K562 (cell line): ENCODE data around the gene CNOT10. TPM values are rescaled to one million over a fixed set of nuclear protein-coding genes. Genes with fewer than 3 reads are reported as not detected.

Experiments
- ATAC-seq: fragments of 200-7000 bp; cut with Tn5 transposase; 3 replicates; pipeline ENCODE4 v1.9.1; 2020; ENCODE audit warnings: moderate library complexity
- BruUV-seq: library from RNA; stranded (reverse); fragments of 400-500 nt; replicated peaks from 2 replicates; lab custom pipeline; 2021; lab: Mats Ljungman, UMichigan
- CTCF ChIA-PET: fragments of 300-600 bp; formaldehyde crosslinking; extraction: SDS; loops from one replicate; lab custom pipeline; 2021; ENCODE audit warnings: low intra/inter-chr PET ratio; lab: Yijun Ruan, JAX
- POLR2A ChIA-PET: fragments of 300-600, 350-650 bp; sonication (Branson Sonifier 250); formaldehyde crosslinking; extraction: SDS; loops from one replicate; lab custom pipeline; 2021; ENCODE audit warnings: antibody characterized with exemption, inconsistent platforms; lab: Yijun Ruan, JAX
- DNase-seq, 4 experiments: peaks; one replicate each; pipeline versions ENCODE4 v3.0.0 to v3.0.0-alpha.2; 2011 to 2018; ENCODE audit warnings: low spot score in 3 of 4, mixed read lengths in 3 of 4; ENCODE audit errors: extremely low read depth in 1 of 4
- FAIRE-seq: peaks from 2 replicates; lab custom pipeline; 2011; peaks lifted over from hg19 to GRCh38; lab: Jason Lieb, UNC
- H2AFZ ChIP-seq: 2 replicates; pipeline ENCODE4 v1.6.0; 2011; ENCODE audit warnings: low read depth, low read length, control low read depth, inconsistent platforms
- H3K27ac ChIP-seq: fragments of 200-600 bp; 3 replicates; pipeline ENCODE4 v1.8.0; 2011; ENCODE audit warnings: low read depth, mild to moderate bottlenecking, control low read depth, inconsistent platforms, low read length, moderate library complexity, mixed read lengths; ENCODE audit errors: extremely low read depth
- H3K27me3 ChIP-seq, 2 experiments: fragments of 300-600 bp in 1 of 2; 2 replicates in 1 of 2; 3 replicates in 1 of 2; pipeline versions ENCODE4 v1.6.0 to v1.8.0; 2011; ENCODE audit warnings: inconsistent platforms in 2 of 2, low read length in 2 of 2, mild to moderate bottlenecking in 1 of 2, mixed read lengths in 1 of 2, moderate library complexity in 1 of 2; ENCODE audit not compliant: control insufficient read depth in 2 of 2, insufficient read depth in 2 of 2
- H3K36me3 ChIP-seq: fragments of 300-600 bp; 3 replicates; pipeline ENCODE4 v1.8.0; 2011; ENCODE audit warnings: mild to moderate bottlenecking, low read length, inconsistent platforms; ENCODE audit not compliant: control insufficient read depth, insufficient read depth
- H3K4me1 ChIP-seq, 2 experiments: fragments of 200-600 bp in 1 of 2; replicated peaks in 1 of 2; 2 replicates in 1 of 2; 3 replicates in 1 of 2; pipeline versions ENCODE4 v1.5.1 to v1.8.0; 2011; ENCODE audit warnings: inconsistent platforms in 2 of 2, low read length in 2 of 2, mild to moderate bottlenecking in 1 of 2, mixed read lengths in 1 of 2, moderate library complexity in 1 of 2; ENCODE audit not compliant: control insufficient read depth in 2 of 2, insufficient read depth in 2 of 2
- H3K4me2 ChIP-seq: 2 replicates; pipeline ENCODE4 v1.6.1; 2011; ENCODE audit warnings: low read length, control low read depth, inconsistent platforms, mixed read lengths; ENCODE audit not compliant: insufficient read depth
- H3K4me3 ChIP-seq: fragments of 200-600 bp; sonication (generic), shearing (Covaris generic); 2 replicates; pipeline ENCODE4 v1.5.1; 2016; ENCODE audit warnings: control low read depth, inconsistent platforms
- H3K79me2 ChIP-seq: fragments of 200-600 bp; 3 replicates; pipeline ENCODE4 v1.8.0; 2011; ENCODE audit warnings: low read length, inconsistent platforms; ENCODE audit not compliant: control insufficient read depth, insufficient read depth
- H3K9ac ChIP-seq, 2 experiments: 2 replicates each; pipeline versions ENCODE4 v1.6.0 to v1.6.1; 2011; ENCODE audit warnings: low read depth in 2 of 2, low read length in 2 of 2, control low read depth in 1 of 2, inconsistent platforms in 1 of 2, mild to moderate bottlenecking in 1 of 2, mixed read lengths in 1 of 2; ENCODE audit not compliant: insufficient read depth in 1 of 2
- H3K9me1 ChIP-seq: one replicate; pipeline ENCODE4 v1.6.0; 2011; ENCODE audit warnings: inconsistent platforms, mild to moderate bottlenecking, low read length, moderate library complexity; ENCODE audit not compliant: control insufficient read depth, insufficient read depth
- H3K9me3 ChIP-seq: replicated peaks from 2 replicates; pipeline ENCODE4 v1.5.1; 2011; ENCODE audit warnings: low read depth, low read length, inconsistent platforms; ENCODE audit not compliant: control insufficient read depth, insufficient read depth
- H4K20me1 ChIP-seq: replicated peaks from 2 replicates; pipeline ENCODE4 v1.6.1; 2011; ENCODE audit warnings: low read length, inconsistent platforms, mixed read lengths; ENCODE audit not compliant: control insufficient read depth, insufficient read depth
- BCOR ChIP-seq: fragments of 450-650 bp; IDR thresholded peaks from 2 replicates; pipeline ENCODE4 v1.6.1; 2016
- HEY1 ChIP-seq: fragments of 250-450 bp; sonication (Bioruptor Pico); IDR thresholded peaks from 2 replicates; pipeline ENCODE4 v1.5.0; 2020; ENCODE audit warnings: mild to moderate bottlenecking, moderate library complexity, borderline replicate concordance
- KDM1A ChIP-seq, 2 experiments: fragments of 450-650 bp; IDR thresholded peaks; 2 replicates each; pipeline ENCODE4 v1.6.1; 2016; ENCODE audit warnings: mild to moderate bottlenecking in 2 of 2
- NR1H2 ChIP-seq: sonication (generic); formaldehyde crosslinking; IDR thresholded peaks from 2 replicates; pipeline ENCODE4 v1.4.0; 2020; ENCODE audit warnings: mild to moderate bottlenecking, missing genetic modification reagents
- RBM25 ChIP-seq: fragments of 200-400 bp; formaldehyde crosslinking; IDR thresholded peaks from 2 replicates; pipeline ENCODE4 v1.6.1; 2018; ENCODE audit warnings: low read length, low read depth, moderate library complexity; ENCODE audit not compliant: severe bottlenecking
- TAF9B ChIP-seq: fragments of 450-650 bp; IDR thresholded peaks from 2 replicates; pipeline ENCODE4 v1.6.1; 2018; ENCODE audit warnings: mild to moderate bottlenecking; ENCODE audit not compliant: partially characterized antibody
- ZKSCAN8 ChIP-seq: fragments of 200-800 bp; sonication (Bioruptor generic); IDR thresholded peaks from 2 replicates; pipeline ENCODE4 v1.6.1; 2016; ENCODE audit warnings: missing genetic modification characterization, missing compliant biosample characterization
- WGBS: fragments of 100-300 bp; shearing (Covaris generic); methylation state at CpG from one replicate; pipeline ENCODE4 v1.1.6; 2016; ENCODE audit warnings: low coverage, mixed read lengths; ENCODE audit not compliant: insufficient coverage; ENCODE audit errors: missing lambda C conversion rate; 5-methylcytosine and 5-hydroxymethylcytosine counted together
- in situ Hi-C: fragments of 300-500 bp; cut with MboI; formaldehyde crosslinking; loops from 4 replicates; pipeline ENCODE4 v1.15.0; 2018; ENCODE audit warnings: inconsistent platforms, mixed read lengths
- intact Hi-C: fragments of 100-400 bp; cut with micrococcal nuclease; formaldehyde crosslinking; loops from 2 replicates; pipeline ENCODE4 v1.14.2; 2022
- polyA plus RNA-seq, 8 experiments: library from polyadenylated mRNA; depleted of rRNA in 4 of 8; stranded (reverse) in 5 of 8; unstranded in 3 of 8; fragments of >200 nt; fragmentation: Nextera tagmentation in 2 of 8; fragmentation: Illumina TruSeq in 1 of 8; extraction: Ambion mirVana in 2 of 8; extraction: Trizol in 1 of 8; gene quantifications; 2 replicates each; pipeline versions ENCODE4 v1.2.1 to v1.2.3, GENCODE V29; 2011 to 2014; ENCODE audit warnings: inconsistent platforms in 1 of 8, missing spikeins in 1 of 8
- total RNA-seq, 7 experiments: library from RNA; depleted of rRNA in 6 of 7; stranded (reverse); fragments of >200 nt in 6 of 7; fragmentation: Illumina TruSeq in 2 of 7; extraction: Trizol in 2 of 7; gene quantifications; 2 replicates each; pipeline versions ENCODE4 v1.2.1 to v1.2.3, GENCODE V29; 2011 to 2021; ENCODE audit warnings: low replicate concordance in 1 of 7

The CNOT10 gene
- total and polyA plus RNA-seq, 9 of the 15 experiments (the other 6 are each of a cell fraction or from before 2014, with no cell fraction given): 35.7 to 114 (median 81.9) TPM

- TF ChIP-seq TAF9B (no peak), HEY1 (no peak)
Measured at GRCh38 chr3:32691847-32692246, 6.9 kb downstream of the CNOT10 start (continued).

- H3K9me3 ChIP-seq: no peaks in the 10 kb centered on the region
- CTCF ChIA-PET: no interaction called here
- FAIRE-seq (no peak), ATAC-seq (no peak), DNase-seq (no peak)
- intact Hi-C loops: no loop called here
- H4K20me1 ChIP-seq: no peaks in the 10 kb centered on the region; the same call in 1 of the 2 replicates
- no peak overlapping the region for H3K4me2 ChIP-seq
- H2AFZ ChIP-seq: no peak overlapping the region
- POLR2A ChIA-PET: interaction anchor here (0.7 to 2.9 kb wide), 5 partner anchors 9 to 491 kb away, joined by 3 to 12 read pairs (median 4); partner anchors contain the start of gene CNOT10
- in situ Hi-C loops: no loop called here
- no peak overlapping the region for H3K4me3 ChIP-seq
- WGBS: 94% methylated on average over 3 of the region's 3 CpGs
- no peaks in the 10 kb centered on the region for H3K27me3 ChIP-seq
- no TSS peak for BruUV-seq
- H3K9me1 ChIP-seq: no peaks in the 10 kb centered on the region
- H3K36me3 ChIP-seq: peaks cover 32% of the 10 kb centered on the region
- H3K4me1 ChIP-seq: peaks cover 14 to 33% of the 10 kb centered on the region in 2 experiments; a peak in 4 of 5 replicates
- no peak overlapping the region for H3K27ac ChIP-seq
- H3K9ac ChIP-seq: no peak overlapping the region
- TF ChIP-seq KDM1A (IDR thresholded peaks at IDR 0.05): peak in 1 of 2 experiments; percentile 57; a peak in 2 of 4 replicates
- peak; percentile 60; the same call in 1 of the 2 replicates for TF ChIP-seq BCOR
- TF ChIP-seq ZKSCAN8 (CRISPR knock-in tag): no peak
- TF ChIP-seq RBM25: peak; percentile 43
- TF ChIP-seq NR1H2 (CRISPR knock-in tag): no peak
- H3K79me2 ChIP-seq: peaks cover 96% of the 10 kb centered on the region
Measured at GRCh38 chr3:32696523-32696922, 11.5 kb downstream of the CNOT10 start.
